Rectal smooth muscle tissue (tissue), 1 donor: ENCODE measurements around the gene ZXDC.
A peak's percentile ranks its signal among the peaks of the same experiment; 100 is the strongest.

Experiments used
- H3K27ac ChIP-seq: one replicate; pipeline ENCODE4 v1.7.0; 2013; ENCODE audit warnings: low read depth, low read length, inconsistent platforms
- H3K27me3 ChIP-seq: one replicate; pipeline ENCODE4 v1.7.0; 2013; ENCODE audit warnings: low read length; ENCODE audit not compliant: control insufficient read depth, insufficient read depth
- H3K36me3 ChIP-seq: one replicate; pipeline ENCODE4 v1.7.0; 2013; ENCODE audit warnings: low read length; ENCODE audit not compliant: control insufficient read depth, insufficient read depth
- H3K4me1 ChIP-seq: one replicate; pipeline ENCODE4 v1.7.0; 2013; ENCODE audit warnings: low read length; ENCODE audit not compliant: control insufficient read depth, insufficient read depth
- H3K4me3 ChIP-seq: one replicate; pipeline ENCODE4 v1.7.0; 2013; ENCODE audit warnings: low read length
- H3K9ac ChIP-seq: one replicate; pipeline ENCODE4 v1.7.0; 2013; ENCODE audit warnings: low read length

Gene ZXDC

DNA sequence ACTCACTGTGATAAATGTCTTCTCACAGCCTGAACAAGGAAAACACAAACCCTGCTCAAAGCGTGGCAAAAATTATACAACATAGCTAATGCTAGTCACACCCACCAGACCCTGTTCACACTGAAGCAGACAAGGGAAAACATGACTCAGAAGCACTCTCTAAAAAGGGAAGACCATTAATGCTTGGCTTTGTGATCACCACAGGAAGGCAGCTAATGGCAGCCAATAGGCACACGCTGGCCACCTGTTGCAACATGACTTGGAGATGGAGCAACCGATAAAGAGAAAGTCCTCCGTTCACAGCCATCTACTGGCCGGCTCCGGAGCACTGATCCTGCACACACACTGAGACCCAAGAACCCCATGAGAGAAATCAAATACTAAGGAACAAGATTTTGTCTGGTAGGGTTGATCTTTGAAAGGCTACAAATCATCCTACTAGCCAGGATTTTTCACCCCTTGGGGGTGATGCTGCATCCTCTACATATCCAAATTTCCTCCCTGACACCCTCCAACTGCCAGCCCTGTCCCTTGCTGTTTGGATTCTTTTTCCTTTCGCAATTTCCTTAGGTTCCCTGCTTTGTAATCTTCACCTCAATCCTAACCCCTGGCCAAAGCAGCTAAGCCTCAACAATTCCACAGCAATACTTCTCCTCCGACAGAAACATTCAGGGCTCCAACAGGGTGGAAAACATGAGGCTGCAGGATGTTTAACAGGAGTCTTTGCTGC is 3.2 kb downstream of the ZXDC start:
- Histone ChIP-seq H3K36me3 (peaks cover 40% of the 10 kb centered on the region), H3K4me3 (peak overlapping the region; percentile 61), H3K27me3 (no peaks in the 10 kb centered on the region), H3K4me1 (peaks cover 26% of the 10 kb centered on the region), H3K9ac (no peak overlapping the region), H3K27ac (no peak overlapping the region)

DNA sequence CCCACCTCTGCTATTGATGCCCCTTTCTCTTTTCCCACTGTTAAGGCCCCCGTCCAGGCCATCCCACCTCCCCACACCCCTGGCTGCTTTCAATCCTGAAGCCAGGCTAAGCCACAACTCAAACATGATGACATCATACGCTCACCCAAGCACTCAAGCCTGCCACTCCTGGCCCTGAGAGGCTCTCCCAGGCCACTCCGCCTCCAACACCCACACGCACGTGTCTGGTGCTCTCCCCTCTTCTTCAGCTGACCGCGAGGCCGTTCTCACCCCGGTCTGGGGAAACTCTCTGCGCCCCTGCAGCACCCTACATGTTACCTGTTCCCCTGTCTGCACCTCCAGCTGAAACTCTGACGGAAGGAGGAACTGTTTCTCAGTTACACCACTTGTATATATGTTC is 6.2 kb downstream of the ZXDC start:
- Histone ChIP-seq H3K27ac (no peak overlapping the region), H3K4me1 (peaks cover 22% of the 10 kb centered on the region), H3K27me3 (no peaks in the 10 kb centered on the region), H3K4me3 (no peak overlapping the region), H3K9ac (no peak overlapping the region), H3K36me3 (peaks cover 58% of the 10 kb centered on the region)

DNA sequence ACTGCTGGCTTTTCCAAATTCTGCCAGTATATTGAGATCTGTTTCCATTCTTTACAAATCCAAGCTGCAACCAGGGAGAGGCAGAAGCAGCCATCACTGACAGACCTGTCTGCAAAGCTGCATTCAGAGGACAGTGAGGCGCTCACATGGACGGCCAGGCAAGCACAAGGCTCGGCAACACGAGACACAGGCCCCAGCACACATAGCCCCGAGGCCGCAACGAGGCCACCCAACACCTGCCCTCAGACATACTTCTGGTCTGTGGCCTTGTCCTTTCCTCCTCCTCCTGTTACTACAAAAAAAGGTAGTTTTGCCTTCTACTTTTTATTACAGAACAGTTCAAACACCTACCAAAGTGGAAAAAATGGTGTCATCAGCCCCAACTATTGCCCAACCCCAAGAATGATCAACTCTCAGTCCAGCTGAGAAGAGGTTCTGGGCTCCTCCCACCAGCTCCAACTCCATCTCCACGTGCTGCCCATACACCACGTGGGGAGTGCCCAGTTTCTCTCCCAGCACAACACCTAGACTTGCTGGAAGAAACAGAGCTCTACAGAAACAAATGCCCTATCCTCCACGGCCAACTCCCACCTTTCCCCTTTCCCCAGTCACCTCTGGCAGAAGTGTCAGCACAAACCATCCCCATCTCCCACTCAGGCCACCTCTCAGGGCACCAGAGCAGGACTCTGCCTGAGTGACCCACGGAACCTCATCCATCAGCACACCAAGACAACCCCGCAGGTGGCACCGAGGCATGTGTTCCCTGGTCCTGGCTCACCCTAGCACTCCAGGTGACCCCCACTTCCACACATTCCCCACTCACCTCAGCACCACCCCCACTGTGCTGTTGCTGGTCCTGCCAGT is 7.4 kb downstream of the ZXDC start:
- no peaks in the 10 kb centered on the region for H3K27me3 ChIP-seq
- H3K4me1 ChIP-seq: peaks cover 13% of the 10 kb centered on the region
- no peak overlapping the region for H3K4me3 ChIP-seq
- H3K36me3 ChIP-seq: peaks cover 62% of the 10 kb centered on the region
- no peak overlapping the region for H3K27ac ChIP-seq
- no peak overlapping the region for H3K9ac ChIP-seq

DNA sequence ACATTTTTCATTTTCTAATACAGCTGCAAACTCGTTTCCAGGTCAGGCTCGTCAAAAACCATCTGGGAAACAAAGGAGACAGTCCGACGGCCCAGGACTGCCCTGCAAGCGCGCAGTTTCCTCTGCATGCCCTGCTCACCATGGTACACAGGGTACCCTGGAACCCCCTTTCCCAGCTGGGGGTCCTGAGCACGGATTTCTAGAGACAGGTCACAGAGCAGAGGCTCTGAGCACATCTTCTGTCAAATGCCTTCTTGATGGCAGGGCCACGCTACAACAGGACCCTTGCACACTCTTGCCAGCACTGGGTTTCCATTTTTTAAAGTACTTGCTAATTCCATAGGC is 8.1 kb downstream of the ZXDC start:
- H3K4me3 ChIP-seq: no peak overlapping the region
- no peak overlapping the region for H3K9ac ChIP-seq
- no peak overlapping the region for H3K27ac ChIP-seq
- peaks cover 6% of the 10 kb centered on the region for H3K4me1 ChIP-seq
- peaks cover 62% of the 10 kb centered on the region for H3K36me3 ChIP-seq
- no peaks in the 10 kb centered on the region for H3K27me3 ChIP-seq

DNA sequence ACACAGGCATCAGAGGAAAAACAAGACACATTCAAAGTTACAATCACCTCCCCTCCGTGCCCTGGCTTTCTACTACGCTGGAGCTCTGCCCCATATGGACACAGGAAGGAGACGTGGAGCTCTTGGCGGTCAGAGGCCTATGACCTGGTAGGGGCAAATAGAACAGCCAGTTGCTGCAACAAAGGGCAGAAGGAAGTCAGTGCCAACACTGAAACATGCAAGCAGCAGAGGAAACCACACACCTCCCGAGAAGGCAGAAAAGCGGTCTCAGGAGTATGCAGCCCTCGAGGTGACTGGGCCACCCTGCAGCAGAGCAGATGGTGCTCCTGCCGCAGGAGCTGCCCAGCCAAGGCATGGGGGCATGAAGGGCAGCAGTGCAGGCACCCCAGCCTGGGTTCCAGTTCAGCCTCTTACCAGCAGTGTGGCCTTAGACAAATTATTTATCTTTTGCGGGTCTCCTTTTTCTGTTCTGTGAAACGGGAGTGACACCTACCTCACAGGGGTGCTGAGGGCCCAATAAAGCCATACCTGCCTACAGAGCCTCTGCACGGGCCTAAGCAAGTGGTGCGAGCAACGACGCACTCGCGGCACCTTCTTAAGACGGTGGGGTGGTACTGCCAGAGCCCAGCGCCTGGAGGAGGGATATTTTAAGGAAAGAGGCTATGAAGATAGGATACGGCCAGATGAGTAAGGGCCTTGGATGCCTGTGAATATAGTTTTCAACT is 8.6 kb downstream of the ZXDC start:
- Histone ChIP-seq H3K27me3 (no peaks in the 10 kb centered on the region), H3K4me3 (no peak overlapping the region), H3K36me3 (peaks cover 65% of the 10 kb centered on the region), H3K9ac (no peak overlapping the region), H3K4me1 (peaks cover under 1% of the 10 kb centered on the region), H3K27ac (no peak overlapping the region)

DNA sequence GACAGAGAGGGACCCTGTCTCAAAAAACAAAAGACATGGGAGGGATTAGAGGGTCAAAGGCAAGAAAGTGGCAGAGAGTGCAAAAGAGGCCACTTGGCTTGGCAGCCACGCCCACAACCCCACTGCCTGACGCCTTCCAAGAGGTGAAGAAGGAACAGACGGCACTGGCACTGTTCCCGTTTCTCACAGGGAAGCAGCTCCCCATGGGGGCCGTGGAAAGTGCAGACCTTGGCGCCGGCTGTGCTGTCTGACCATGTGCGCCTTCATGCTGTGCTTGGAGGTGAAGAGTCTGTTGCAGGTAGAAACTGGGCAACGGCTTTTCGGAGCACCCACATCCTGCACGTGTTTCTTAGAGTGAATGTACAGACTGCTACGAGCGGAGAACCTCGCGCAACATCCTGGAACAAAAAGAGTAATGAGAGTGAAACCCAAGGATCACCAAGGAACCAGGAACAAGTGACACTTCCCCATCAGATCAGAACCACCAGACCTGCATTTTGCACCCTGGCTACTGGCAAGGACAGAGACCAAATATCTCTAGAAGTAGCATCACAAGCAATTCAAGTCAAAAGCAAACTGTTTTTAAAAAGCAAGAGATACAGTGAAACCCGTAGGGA is 9.7 kb downstream of the ZXDC start:
- Histone ChIP-seq H3K27me3 (no peaks in the 10 kb centered on the region), H3K4me3 (no peak overlapping the region), H3K4me1 (no peaks in the 10 kb centered on the region), H3K9ac (no peak overlapping the region), H3K36me3 (peaks cover 71% of the 10 kb centered on the region), H3K27ac (no peak overlapping the region)

DNA sequence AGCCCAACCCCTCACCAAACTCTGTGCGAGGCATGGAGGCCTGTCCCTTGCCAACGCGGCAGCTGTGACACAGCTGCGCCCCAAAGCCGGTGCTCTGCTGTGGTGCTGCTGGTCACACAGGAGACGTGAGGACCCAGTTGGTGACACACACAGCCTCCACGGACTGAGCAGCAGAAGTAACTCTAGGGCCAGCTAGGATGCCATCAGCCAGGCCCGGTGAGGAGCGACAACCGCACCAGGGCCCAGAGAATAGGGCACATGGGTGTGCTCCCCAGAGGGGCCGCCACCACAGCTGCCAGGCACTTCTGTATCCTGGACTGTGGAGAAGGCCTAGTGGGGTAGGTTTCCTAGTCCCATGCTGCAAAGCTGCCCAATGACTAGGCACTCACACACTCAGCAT is 10.7 kb downstream of the ZXDC start:
- no peak overlapping the region for H3K9ac ChIP-seq
- peaks cover 70% of the 10 kb centered on the region for H3K36me3 ChIP-seq
- no peaks in the 10 kb centered on the region for H3K27me3 ChIP-seq
- no peak overlapping the region for H3K27ac ChIP-seq
- H3K4me1 ChIP-seq: no peaks in the 10 kb centered on the region
- H3K4me3 ChIP-seq: no peak overlapping the region

DNA sequence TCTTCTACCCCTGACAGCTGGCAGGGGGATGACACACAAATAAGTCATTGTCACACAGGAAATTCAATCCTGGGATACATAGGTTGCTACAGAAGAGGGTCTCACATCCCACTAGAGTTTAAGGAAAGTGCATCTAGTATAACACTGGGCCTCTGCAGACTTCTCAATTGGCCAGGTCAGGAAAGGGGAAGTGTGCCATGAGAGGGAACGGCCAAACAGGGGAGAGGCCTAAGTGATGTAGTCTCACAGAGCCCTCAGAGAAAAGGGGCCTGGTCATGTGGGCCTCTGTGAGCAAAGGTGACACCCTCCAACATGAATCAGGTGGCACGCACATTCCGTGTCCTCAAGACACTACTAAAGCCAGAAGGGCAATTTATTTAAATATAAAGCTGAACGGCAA is 11.2 kb downstream of the ZXDC start:
- H3K4me1 ChIP-seq: no peaks in the 10 kb centered on the region
- no peak overlapping the region for H3K27ac ChIP-seq

DNA sequence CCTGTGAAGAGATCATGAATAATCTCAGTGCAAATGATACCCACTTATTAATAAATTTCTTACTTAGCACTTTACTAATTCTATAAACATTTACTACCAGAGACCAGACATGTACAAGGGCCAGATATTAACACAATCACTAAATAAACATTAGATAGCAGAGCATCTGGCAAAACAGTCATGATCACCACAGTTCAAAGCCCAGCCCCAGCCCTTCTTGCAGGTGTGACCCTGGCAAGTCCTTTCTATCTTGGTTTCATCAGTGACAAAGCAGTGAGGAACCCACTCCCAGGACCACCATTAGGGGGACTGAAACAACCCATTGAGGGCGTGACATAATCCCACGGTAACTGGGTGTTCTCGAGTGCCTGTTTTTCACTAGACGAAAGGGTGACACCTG is 11.6 kb downstream of the ZXDC start:
- no peak overlapping the region for H3K9ac ChIP-seq
- peaks cover 68% of the 10 kb centered on the region for H3K36me3 ChIP-seq
- H3K4me1 ChIP-seq: no peaks in the 10 kb centered on the region
- no peak overlapping the region for H3K4me3 ChIP-seq
- no peaks in the 10 kb centered on the region for H3K27me3 ChIP-seq
- H3K27ac ChIP-seq: no peak overlapping the region

More for the DNA sequence above, 11.2 kb downstream of the ZXDC start:
- Histone ChIP-seq H3K4me3 (no peak overlapping the region), H3K36me3 (peaks cover 70% of the 10 kb centered on the region), H3K9ac (no peak overlapping the region), H3K27me3 (no peaks in the 10 kb centered on the region)

DNA sequence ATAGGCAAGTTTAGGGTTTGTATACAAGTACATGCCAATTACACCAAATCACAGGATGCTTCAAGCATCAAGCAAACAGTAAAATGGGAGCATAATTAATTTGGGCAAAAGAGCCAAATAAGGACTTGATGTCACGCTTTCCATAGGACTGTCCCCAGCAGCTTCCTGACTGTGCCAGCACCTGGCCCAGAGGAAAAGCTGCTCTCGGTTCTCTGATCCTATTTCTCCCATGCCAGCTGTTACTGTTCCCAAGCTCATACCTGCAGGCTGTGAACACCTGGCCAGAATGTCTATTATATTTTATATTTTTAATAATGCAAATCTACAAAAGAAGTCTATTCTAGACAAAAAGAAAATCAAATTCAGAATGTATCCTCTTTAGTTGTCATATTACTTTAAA is 12.2 kb downstream of the ZXDC start:
- Histone ChIP-seq H3K9ac (no peak overlapping the region), H3K27me3 (no peaks in the 10 kb centered on the region), H3K4me1 (no peaks in the 10 kb centered on the region), H3K4me3 (no peak overlapping the region), H3K36me3 (peaks cover 68% of the 10 kb centered on the region), H3K27ac (no peak overlapping the region)

DNA sequence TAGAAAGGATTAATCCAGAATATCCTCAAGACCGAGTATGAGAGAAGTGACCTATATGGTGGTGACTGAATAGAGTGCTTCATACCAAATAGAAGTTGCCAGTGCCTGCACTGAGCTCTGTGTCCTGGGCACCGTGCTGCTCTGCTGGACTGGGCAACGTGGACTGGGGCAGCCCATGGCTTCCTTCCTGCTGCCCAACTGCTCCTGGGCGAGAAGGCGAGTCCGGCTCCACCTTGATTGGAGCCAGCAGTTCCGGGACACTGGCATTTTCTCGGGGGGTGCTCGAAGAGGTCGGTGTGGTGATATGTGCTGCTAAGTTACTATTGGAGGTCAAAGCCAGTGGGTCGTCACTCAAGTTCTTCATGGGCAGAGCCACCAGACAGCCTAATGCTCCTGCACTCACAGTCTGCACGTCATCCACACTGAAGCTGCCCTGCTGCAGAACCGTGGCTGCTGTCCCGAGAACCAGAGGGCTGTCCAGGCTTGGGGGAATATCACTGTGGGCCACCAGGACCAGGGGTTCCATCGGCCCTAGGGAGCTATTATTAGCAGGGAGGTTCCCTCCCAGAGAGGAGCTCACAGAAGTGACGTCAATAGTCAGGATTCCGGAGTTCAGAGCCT is 14.1 kb downstream of the ZXDC start:
- Histone ChIP-seq H3K27ac (no peak overlapping the region), H3K9ac (no peak overlapping the region), H3K27me3 (no peaks in the 10 kb centered on the region), H3K4me1 (no peaks in the 10 kb centered on the region), H3K36me3 (peaks cover 60% of the 10 kb centered on the region), H3K4me3 (no peak overlapping the region)

DNA sequence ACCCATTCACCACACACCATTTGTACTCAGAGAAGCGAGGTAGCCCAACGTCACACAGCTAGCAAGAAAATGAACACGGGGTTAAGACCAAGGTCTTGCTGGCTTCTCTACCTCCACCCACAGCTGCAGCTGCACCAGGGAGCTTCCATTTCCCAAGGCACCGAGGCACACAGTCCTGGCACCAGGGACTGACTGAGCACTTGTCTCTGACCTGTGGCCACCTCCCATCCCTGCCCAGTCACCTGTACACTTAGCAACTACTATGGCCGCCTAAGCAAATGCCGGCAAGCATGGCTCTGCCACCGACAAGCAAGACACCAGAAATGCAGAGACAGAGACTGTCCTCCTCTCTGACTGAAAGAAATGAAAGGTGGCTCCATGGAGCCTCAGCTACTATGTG is 15.3 kb downstream of the ZXDC start:
- Histone ChIP-seq H3K4me3 (no peak overlapping the region), H3K27me3 (no peaks in the 10 kb centered on the region), H3K27ac (no peak overlapping the region), H3K36me3 (peaks cover 54% of the 10 kb centered on the region), H3K9ac (no peak overlapping the region), H3K4me1 (no peaks in the 10 kb centered on the region)
